ENCODE data around the gene KNDC1. TPM values are rescaled to one million over a fixed set of nuclear protein-coding genes. Genes with fewer than 3 reads are reported as not detected.
"Not testable (repeated sequence)": the region's sequence is repeated elsewhere in the genome, so short reads cannot be mapped to it uniquely, and the experiment has no call there.

KNDC1 gene
- polyA plus RNA-seq, 1 experiment: 1.0 TPM

DNA sequence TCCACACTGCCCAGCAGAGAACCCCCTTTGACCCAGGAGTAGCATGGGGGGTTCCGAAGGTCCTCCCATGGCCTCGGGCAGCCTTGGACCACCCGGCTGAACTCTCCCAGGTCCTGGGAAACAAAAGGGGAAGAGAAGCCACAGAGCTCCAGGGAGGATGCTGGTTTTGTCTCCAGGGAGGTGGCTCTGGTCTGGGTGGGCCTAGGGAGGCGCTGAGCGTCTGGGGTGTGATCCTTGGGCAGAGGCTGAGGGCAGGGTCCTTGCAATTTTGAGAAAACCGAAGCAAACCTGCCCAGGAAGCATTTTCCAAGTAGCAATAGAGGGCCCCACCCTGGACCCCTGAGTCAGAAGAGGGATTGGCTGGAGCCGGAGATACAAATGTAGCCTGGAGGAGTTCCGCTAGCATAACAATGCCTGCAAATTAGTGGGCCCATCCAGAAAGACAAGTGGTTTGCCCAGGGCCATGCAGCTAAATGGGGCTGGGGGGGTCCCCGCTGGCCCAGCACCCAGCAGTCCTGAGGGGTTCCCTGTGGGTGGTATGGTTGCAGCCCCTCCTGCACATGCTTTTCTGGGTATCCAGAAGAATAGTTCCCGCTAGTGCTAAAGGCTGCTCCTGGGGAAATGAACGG, 72.0 kb downstream of the KNDC1 start:
- no peaks in the 10 kb centered on the region for H3K36me3 ChIP-seq (ENCODE audit: control insufficient read depth, insufficient read depth, low read length)
- DNase-seq (ENCODE audit: low read depth): no peak
- CTCF ChIA-PET: no interaction called here
- H3K4me3 ChIP-seq (ENCODE audit: low read depth, low read length): no peak overlapping the region
- no peak for TF ChIP-seq CTCF (IDR thresholded peaks at IDR 0.05; ENCODE audit: insufficient read depth, low read depth, low read length)
- H3K27me3 ChIP-seq (ENCODE audit: control insufficient read depth, insufficient read depth, low read length): peaks cover 27% of the 10 kb centered on the region
- POLR2A ChIA-PET: no interaction called here

DNA sequence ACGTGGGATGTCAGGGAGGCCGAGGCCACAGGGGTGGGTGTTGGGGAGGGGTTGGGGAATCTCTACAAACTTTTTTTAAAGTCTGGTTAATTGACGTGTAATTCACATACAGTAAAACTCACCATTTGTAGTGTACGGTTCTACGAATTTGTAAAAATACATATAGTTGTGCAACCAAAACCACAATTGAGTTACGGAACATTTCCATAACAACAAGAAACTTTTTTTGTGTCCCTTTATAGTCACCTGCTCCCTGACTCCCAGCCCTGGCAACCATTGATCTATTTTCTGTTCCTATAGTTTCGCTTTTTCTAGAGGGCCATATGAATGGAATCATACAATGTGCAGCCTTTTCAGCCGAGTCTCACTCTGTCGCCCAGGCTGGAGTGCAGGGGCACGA, 74.8 kb downstream of the KNDC1 start:
- DNase-seq (ENCODE audit: low read depth); H3K4me3 ChIP-seq (ENCODE audit: low read depth, low read length); CTCF ChIA-PET; H3K36me3 ChIP-seq (ENCODE audit: control insufficient read depth, insufficient read depth, low read length); POLR2A ChIA-PET: not testable (repeated sequence)
- H3K27me3 ChIP-seq (ENCODE audit: control insufficient read depth, insufficient read depth, low read length): peaks cover 29% of the 10 kb centered on the region

DNA sequence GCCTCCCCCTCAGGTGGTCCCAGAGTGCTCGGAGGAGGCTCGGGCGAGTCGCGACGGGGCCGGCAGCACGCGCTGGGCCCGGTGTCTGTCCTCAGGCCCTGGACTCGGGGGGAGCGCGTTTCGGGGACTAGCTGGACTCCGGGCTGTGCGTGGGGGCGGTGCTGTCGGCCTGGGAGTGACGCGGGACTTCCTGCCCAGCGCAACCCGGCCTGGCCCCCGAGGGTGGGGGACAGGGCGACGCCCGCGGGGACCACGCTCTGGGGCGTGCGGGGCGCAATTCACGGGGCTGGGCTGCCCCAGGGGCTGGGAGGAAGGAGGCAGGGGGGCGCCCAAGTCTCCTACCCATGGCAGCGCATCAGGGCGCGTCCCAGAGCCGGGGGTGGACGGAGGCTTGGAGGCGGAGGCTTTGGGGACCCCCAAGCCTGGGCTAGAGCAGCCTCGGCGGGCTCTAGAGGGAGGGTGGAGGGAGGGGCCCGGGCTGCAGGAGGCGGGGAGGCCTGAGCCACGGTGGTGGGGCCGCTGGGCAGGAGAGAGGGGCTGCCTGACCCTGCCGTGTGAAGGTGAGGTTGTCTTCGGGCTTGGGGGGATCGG, 75.3 kb downstream of the KNDC1 start:
- no peak for TF ChIP-seq CTCF (IDR thresholded peaks at IDR 0.05; ENCODE audit: insufficient read depth, low read depth, low read length)
- DNase-seq (ENCODE audit: low read depth): no peak
- CTCF ChIA-PET: no interaction called here
- POLR2A ChIA-PET: no interaction called here
- Histone ChIP-seq H3K27me3 (ENCODE audit: control insufficient read depth, insufficient read depth, low read length) (peaks cover 29% of the 10 kb centered on the region), H3K36me3 (ENCODE audit: control insufficient read depth, insufficient read depth, low read length) (no peaks in the 10 kb centered on the region), H3K4me3 (ENCODE audit: low read depth, low read length) (no peak overlapping the region)

DNA sequence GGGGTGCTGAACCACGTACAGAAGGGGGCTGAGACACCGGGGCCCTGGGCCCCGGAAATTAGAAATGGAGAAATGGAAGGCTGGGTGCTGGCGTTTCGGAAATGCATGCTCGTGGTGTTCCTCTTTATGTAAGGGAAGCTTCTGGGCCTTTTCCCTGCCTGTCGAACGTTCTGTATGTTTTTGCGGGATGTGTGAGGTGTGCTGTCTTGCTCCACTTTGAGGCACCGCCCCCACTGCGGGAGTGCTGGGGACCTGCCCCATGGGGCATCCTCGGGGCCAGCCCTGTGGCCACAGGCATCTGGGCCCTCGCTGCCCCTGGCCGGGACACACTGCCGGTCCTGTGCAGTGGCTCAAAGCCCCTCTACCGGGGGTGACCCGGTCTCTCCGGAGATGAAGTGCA, 75.9 kb downstream of the KNDC1 start:
- ChIA-PET POLR2A (no interaction called here), CTCF (no interaction called here)
- Histone ChIP-seq H3K27me3 (ENCODE audit: control insufficient read depth, insufficient read depth, low read length) (peaks cover 30% of the 10 kb centered on the region), H3K36me3 (ENCODE audit: control insufficient read depth, insufficient read depth, low read length) (no peaks in the 10 kb centered on the region), H3K4me3 (ENCODE audit: low read depth, low read length) (no peak overlapping the region)
- no peak for TF ChIP-seq CTCF (IDR thresholded peaks at IDR 0.05; ENCODE audit: insufficient read depth, low read depth, low read length)
- DNase-seq (ENCODE audit: low read depth): no peak

- POLR2A ChIA-PET: no interaction called here
- Histone ChIP-seq H3K27me3 (ENCODE audit: control insufficient read depth, insufficient read depth, low read length) (peaks cover 28% of the 10 kb centered on the region), H3K36me3 (ENCODE audit: control insufficient read depth, insufficient read depth, low read length) (no peaks in the 10 kb centered on the region), H3K4me3 (ENCODE audit: low read depth, low read length) (no peak overlapping the region)
- DNase-seq (ENCODE audit: low read depth): no peak
- no peak for TF ChIP-seq CTCF (IDR thresholded peaks at IDR 0.05; ENCODE audit: insufficient read depth, low read depth, low read length)
- CTCF ChIA-PET: no interaction called here
Observed at GRCh38 chr10:133236401-133237240, 76.6 kb downstream of the KNDC1 start.
